NCI-H69 (cell line): ENCODE measurements around the gene RBMS3.
"Not testable (repeated sequence)": the region's sequence is repeated elsewhere in the genome, so short reads cannot be mapped to it uniquely, and the experiment has no call there.

Experiments
- DNase-seq: peaks from one replicate; lab custom pipeline; 2025; lab: John Stamatoyannopoulos, UW

Gene RBMS3

DNA sequence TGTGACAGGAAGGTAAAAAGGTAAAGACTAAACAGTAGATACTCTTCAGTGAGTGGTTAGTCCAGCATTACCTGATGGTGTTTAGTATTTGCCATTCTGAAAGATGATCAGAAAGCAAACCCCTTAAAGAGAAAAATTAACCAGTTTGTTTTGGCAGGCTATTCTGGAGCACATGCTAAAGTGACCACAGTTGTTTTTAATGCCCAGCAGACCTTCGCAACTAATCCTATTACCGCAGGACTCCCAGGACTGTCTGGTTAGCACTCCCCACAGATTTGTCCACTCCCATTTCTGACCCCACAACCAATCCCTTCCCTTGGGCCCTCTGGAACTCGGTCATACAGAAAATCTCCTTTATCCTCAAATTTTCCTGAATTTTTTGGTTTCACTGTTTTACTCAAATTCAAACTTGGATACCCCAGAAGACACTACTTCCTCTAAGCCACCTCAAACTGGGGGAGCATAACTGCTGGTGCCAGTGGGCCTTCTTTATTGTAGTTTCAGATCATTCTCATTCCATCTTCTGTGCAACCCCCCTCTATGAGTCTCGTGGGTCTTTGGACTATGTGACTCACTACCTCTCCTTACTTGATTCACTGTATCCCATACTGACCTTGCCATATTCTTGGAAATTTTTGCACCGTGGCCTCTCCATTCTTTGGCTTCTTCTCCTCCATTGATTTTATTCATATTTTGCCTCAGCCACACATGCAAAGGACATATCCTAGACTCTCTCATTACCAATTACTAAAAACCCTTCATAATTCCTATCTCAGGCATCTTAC, 104.4 kb downstream of the RBMS3 start:
- no peak for DNase-seq

DNA sequence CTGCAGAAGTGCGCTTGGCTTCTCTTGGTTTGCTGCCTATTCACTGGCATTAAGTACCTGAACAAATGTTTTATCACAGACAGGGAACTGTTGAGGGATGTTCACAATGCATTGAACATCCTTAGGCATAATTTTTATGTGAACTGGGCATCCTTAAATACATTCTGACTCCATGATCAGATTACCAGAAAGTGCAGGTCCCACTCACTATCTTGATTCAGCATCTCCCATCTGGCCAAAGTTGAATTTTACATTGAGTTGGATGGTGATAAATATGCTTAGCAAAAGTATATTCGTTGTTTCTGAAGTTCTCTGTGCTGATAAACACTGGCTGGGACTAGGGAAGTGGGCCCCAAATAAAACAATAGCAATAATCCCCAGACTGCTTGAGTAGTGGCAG, 108.5 kb downstream of the RBMS3 start:
- DNase-seq: no peak

DNA sequence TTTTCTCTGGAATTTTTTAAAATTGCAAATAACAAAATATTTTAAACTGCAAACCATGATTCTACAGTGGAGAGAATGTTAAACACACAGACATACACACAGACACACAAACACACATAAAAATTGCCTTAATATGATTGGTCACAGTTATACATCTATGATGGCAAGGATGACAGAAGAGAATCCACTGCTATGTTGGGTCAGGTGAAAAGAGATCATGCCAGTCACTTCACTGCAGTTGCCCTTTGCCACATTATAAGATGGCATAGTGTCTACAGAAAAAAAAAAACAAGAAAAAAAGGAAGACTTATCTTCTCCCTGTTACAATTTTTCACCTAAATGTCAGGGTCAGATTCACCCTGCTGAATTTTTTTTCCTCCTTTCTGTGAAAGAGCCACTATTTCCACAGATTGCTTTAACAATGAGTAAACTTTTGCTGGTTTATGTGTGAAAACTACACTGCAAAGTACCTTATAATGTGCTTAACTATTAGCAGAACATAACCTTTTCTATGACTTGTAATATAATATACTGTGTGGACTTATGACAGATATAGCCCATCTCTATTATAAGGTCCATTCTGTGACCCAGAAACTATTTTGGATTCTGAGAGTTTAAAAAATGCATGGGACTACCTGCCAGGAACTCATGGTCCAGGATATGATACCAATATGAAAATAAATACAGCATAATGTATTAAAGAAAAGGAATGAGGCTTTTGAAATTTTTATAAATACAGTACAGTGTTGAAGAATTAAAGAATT, 111.9 kb downstream of the RBMS3 start:
- DNase-seq: no peak

DNA sequence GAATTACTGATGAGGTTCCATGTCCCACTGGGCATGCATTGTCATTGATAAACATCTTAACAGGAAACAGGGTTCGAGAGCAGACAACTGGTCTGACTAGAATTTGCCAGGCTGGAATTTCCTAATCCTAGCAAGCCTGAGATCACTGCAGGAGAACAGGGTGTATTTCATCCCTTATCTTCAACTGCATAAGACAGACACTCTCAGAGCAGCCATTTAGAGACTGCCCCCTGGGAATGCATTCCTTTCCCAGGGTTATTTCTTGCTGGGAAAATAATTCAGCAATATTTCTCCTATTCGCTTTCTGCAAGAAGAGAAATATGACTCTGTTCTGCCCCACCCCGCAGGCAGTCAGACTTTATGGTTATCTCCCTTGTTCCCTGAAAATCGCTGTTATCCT, 113.1 kb downstream of the RBMS3 start:
- DNase-seq: not testable (repeated sequence)

DNA sequence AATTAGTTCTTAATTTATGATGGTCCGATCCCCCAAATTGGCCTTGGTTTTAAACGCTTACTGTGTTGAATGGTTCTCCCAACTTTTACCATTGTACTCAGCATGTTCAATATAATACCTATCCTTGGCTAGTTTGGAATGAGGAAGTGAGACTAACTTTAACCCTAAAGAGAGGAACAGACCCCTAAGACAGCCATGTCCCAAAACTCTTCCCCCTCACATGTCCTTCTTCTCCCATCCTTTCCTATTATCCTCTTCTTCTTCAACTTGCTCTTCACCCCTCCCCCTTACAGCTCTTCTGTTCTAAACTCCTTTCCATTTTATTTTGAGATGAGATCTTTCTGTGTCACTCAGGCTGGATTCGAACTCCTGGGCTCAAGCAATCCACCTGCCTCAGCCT, 116.5 kb downstream of the RBMS3 start:
- DNase-seq: no peak

DNA sequence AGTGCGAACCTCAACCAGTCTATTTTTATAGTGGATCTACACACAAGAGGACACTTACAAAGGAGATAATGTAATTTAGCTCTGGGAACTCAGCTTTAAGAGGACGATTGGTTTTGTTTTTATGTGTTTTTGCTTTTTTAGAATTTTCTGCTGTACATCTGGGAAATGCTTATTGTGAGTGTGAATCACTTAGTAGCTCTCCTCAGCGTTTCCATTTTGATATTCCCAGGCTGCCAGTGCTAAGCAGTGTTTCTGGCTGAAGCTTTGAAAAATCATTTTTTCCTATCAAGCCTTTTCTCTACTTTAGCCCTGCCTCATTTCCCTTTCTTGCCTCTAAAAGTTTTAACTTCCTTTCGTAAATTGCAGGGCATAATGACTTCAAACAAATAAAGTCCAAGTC, 117.9 kb downstream of the RBMS3 start:
- DNase-seq: no peak

DNA sequence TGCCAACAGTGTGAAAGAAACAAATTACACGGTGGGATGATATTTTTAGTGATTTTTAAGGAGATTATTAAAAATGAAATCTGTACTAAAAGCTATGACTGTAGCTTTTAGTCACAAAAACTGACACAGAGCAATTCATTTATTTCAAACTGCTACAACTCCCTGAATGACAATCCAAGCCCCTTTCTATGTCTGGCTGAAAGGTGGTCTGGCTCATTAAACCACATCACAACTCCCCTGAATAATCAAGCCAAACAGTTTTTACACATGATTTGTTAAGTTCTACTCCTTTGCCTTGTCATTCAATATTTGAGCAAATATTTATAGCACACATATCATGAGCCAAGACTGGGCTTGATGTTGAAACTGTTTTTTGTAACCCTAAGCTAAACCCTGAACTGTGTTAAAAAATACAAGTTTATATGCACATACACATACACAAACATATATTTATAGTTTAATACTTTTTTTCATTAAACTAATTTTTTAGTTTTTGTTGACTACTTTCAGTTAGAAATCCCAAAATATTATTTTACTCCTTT, 125.5 kb downstream of the RBMS3 start:
- no peak for DNase-seq

DNA sequence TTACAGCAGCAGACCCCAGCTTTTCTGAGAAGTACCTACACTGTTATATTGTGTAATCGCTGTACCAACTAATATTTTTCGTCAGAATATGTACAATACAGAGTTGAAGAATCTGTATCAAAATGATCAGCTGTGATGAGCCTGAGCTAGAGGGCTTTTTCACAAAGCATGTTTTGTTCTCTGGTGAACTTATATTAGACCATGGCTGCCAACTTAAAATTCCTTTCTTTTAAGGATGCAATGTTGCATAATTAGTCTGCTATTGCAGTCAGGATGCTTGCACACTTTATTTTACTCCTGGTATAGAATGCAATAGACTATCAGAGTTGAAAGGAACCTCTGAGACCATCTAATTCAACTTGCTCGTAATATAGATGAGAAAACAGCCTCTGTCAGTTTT, 127.8 kb downstream of the RBMS3 start:
- no peak for DNase-seq

DNA sequence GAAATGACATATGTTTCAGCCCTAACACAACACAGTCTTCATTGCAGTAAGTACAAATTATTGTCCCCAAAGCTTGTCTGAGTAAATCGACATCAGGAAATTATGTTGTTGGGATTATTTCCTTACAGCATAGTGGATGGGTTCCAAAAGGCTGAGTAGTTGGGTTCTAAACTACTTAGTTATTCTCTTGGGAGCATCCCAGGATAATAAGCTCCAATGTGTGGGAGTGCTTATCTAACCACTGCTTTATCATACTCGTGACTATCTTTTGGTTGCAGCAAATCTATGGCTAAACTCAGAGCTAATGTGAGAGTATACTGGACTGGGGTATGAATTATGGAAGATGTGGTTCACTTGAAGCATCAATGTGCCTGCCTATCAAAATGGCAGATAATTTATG, 128.5 kb downstream of the RBMS3 start:
- DNase-seq: no peak

DNA sequence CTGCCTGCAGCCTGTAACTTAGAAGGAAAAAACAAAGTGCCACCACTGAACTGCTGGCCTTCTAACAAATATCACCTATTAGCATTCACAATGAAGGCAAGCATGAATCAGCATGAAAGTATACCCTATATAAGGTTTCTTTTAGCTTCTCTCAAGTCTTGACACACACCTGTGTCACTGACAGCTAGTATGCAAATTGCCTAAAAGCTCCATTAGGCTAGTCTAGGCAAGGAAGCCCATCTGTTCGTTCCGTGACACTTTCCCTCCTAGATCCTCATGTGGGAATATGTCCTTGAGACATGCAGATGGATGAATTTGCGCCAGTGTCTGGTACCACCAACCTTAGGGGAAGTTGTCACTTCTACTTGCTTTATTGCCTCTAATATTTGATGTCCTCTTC, 129.3 kb downstream of the RBMS3 start:
- DNase-seq: peak; percentile 83

DNA sequence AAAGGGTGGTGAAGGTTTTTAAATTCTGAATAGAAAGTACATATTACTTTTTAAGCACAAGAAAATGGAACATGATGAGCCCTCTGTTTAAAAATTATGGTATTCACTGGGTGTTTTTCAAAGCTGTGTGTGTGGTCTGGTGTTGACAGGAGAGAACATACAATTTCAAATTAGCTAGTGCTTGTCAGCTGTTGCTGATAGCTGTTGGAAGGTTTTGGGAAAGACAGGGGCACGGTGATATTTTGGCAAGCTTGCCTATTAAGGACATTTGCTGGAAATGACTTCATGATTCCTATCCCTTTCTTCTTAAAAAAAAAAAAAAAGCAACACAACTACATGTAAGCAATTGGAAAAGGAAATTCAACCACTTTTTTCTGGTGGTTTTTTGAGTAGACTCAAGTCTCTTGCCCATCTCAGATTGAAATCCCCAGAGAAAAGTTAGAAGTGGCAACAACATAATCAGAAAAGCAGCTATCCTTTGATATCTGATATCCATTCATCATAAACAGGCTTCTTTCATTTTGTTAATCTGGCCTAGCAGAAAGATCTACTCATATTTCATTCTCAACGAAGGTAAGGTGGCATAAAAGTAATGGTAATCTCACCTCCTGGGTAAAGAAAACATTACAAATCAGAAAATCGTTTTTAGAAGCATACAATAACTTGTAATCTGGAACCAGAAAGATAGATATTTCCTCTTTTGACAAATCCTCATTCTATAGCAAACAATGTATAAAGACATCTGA, 130.0 kb downstream of the RBMS3 start:
- peak; percentile 44 for DNase-seq

DNA sequence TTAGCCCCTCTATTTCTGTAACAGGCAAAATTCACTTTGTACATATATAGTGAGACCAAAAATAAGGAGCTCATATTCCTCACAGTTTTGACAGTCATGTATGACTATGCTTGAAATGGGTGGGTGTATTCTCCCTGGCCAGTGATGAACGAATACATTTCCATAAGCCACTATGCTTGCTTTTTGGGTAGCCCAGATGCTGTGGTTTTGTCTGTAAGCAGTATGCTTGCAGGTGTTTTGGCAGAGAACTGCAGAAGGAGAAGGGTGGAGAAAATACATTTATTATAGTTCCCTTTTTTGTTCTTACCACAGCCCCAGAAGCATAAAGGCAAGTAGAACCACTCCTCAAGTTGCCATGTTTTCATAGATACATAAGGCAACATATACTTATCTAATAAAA, 131.2 kb downstream of the RBMS3 start:
- peak; percentile 52 for DNase-seq

DNA sequence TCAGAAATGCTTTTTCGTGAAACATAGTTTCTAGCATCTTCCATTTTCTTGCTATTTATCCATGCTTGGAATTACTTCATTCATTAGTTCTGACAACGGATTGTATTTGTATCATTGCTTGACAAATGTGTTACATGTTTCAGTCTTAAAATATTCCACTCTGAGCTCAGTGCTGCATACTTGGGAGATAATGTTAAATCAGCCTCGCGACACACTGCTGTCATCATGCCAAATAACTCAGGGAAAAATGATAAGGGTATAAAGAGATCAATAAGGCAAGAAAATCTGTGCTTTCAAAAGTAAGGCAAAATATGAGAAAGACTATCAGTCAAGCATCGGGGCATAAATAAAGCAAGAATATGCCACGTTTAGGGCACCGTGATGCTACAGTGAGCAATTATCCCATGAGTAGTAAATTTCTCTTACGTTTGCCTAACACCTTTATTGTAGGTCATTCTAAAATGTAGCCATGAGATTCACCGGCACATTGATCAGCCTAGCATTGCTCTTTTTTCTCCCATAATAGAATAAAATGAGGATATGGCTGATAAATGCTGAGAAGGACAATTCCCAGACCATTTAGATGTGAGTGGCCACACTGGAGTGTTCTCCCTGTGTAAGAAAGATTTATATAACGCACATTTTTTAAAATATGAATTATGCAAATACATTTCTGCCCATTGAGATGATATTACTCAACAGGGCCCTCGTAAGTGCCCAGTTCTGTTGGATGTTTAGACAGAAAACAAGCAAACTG, 133.8 kb downstream of the RBMS3 start:
- no peak for DNase-seq

DNA sequence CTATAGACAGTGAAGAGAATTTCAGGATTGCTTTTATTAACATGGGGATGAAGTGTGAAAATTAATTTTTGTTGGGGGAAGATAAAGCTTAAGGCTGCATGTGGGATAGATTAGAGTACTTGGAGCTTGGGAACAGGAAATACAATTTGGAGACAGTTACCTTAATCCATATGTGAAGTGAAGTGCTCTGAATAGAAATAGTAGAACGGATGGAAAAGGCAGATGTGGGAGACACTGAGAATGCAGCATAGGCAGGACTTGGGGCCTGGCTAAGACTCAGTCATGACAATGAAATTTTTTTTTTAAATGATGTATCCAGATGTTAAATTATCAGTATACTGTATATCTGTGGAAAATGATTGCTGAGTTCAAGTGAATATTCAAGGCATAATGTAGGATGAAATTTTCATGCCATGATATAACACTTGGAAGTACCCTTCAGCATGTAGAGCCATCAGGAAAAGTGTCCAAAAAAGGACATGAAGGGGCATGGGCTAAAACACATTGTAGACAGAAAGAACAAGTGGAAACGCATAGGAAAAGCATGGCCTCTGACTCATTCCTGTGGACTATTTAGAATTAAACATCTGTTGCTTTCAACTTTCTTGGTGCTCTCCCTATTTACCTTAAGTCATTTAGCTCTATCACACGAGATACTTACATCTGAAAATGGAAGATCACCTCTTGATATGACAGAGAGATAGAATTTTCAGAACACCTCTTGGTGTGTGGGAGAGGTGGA, 134.8 kb downstream of the RBMS3 start:
- no peak for DNase-seq

DNA sequence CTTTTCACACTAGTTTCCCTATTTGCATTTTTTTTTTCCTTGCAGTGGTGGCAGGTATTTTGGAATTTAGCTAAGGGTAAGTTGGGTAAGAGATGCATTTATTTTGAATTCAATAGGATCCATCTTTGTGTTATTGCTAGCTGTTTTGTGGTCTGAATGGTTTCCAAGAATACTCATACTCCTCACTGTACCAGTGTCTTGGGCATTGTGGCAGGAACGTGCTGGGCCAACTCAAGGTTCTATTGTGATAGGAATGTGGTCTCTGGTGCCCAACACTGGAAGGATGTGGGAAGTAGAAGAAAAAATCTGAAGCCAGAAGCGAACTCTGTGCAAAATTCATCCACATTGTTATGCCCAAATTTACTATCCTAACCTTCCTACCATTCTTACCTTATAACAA, 135.6 kb downstream of the RBMS3 start:
- DNase-seq: no peak

DNA sequence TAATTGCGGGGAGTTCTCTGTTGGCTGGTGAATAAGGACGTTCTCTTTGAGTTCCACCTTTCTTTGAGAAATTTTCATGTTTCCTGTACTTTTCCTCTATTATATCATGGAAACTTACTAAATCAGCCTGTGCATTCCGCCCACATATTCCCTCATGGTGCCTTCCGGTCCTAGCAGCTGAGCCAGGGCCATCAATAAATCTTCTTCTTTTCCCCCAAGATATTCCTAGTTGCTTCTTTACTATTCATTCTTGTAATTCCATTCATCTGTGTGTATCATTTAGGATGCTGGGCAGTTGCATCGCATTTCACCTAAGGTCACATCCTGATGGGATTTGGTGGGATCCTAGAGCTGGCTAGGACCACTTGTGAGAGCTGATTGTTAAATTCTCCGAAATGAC, 139.2 kb downstream of the RBMS3 start:
- DNase-seq: no peak

DNA sequence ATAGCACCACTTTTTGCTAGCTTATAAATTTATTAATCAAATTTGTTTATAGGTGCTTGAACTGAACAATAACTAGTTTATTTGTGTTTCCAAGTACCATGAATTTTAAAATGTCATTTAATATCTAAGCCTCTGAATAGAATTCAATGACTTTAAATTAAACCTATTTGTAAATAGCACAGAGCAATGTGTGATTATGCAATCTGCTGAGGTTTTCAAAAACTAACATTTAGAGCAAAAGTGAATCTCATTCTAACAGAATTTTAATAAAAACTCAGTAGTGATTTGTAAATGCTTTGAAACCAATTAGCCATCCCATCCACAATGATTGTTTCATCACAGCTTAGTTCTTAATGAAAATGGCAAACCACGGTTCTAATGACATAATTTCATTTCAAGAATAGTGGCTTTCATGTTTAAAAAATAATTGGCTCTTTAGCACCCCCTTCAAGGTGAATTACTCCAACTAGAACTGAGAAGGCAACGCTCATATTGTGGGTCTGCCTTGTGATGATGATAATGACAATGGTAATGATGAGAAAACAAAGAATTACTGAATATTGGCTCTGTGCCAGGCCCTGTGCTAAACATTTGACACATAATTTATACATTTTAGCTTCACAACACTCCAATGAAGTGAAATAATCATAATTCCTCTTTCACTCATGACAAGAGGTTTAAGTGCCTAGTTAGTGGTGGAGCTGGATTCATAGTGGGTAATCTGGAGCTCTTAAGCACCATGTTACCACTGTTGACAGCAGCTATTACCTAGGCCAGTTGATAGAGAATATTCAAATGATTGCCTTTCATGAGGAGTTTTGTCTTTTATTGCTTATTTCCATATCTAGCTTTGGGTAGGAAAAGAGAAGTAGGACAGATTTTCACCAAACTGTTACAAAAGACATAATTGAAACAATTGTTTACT, 145.7 kb downstream of the RBMS3 start:
- DNase-seq: no peak

DNA sequence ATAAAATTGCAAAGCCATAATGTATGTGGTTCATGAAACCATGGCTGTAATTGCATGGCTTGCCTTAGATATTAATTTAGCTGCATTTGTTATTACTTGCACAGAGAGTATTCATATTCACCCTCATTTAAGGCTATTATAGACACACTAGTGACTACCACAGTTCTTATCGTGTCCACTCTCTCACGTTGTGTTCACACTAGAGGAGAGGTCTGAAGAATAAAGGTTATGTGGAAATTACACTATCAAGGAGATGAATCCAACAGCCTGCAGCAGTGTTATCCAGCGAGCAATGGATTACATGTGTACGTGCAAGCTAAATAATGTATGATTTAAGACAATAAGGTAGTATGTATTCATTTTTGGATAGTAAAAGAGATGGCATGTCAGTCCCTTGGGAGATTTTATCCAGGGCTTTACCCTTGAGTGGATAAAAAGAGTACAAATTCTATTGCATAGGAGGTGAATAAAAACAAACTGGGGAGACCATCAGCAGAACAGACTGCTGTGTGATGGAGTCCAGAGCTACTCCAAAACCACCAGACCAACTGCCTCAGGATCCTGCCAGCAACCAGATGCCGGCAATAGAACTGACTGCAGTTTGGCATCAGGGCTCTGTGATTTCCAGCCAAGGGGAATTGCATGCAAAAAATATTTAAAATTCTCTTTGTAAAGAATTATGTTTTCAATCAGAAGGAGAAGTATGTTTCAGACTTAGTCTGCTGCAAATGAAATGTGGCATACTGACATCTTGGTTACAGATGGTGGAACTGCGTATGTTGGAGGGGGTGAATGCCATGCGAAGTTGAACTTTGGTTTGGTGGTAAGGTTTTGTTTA, 146.6 kb downstream of the RBMS3 start:
- no peak for DNase-seq

DNA sequence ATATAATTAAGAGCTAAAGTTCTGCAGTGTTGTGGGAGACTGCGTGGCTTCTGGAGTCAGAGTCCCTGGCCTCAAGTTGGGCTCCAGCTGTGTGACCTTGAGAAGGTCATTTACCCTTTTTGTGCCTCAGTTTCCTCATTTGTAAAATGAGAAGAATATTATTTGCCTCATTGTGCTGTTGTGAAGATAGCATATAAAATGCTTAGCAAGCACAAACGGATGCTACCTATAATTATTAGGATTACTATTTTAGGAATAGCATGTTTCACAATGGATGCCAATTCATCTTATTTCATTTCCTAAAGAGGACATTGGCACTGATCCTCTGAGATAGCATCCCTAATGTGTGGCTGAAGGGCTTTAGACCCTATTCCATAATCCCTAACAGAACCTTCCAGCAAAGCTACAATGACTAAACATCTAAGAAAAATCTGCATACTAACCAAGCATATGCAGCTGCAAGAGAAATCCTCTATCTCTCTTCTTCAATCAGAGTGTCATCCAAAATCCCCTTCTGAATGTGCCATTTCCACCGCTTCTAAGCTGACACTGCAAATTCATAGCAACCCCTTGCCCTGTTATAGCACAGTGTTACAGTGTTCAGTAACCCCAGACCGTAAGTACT, 148.3 kb downstream of the RBMS3 start:
- no peak for DNase-seq
